HEK293 (cell line): ENCODE measurements around the gene CDH22.

ENCODE experiments used
- KLF10 ChIP-seq: fragments of 450-650 bp; IDR thresholded peaks from 2 replicates; pipeline ENCODE4 v1.5.1; 2018; ENCODE audit warnings: missing biosample characterization, mild to moderate bottlenecking, missing genetic modification characterization
- TCF7L2 ChIP-seq: IDR thresholded peaks from 2 replicates; pipeline ENCODE4 v1.6.1; 2011; ENCODE audit warnings: low read depth, mild to moderate bottlenecking, inconsistent platforms, low read length, moderate library complexity, borderline replicate concordance
- ZNF274 ChIP-seq, 2 experiments: fragments of 200-500 bp in 1 of 2; fragments of 450-650 bp in 1 of 2; sonication (Bioruptor generic) in 1 of 2; formaldehyde crosslinking in 1 of 2; IDR thresholded peaks; 2 replicates each; pipeline versions ENCODE4 v1.5.1 to v1.6.1; 2014 to 2016; ENCODE audit warnings: borderline replicate concordance in 1 of 2, inconsistent platforms in 1 of 2, low read length in 1 of 2, missing biosample characterization in 1 of 2, missing genetic modification characterization in 1 of 2
- TF ChIP-seq, protein P1 (sequence below): fragments of 450-650 bp; formaldehyde crosslinking; IDR thresholded peaks from 2 replicates; pipeline ENCODE4 v1.5.1; 2016; ENCODE audit warnings: missing biosample characterization, missing genetic modification characterization

DNA sequence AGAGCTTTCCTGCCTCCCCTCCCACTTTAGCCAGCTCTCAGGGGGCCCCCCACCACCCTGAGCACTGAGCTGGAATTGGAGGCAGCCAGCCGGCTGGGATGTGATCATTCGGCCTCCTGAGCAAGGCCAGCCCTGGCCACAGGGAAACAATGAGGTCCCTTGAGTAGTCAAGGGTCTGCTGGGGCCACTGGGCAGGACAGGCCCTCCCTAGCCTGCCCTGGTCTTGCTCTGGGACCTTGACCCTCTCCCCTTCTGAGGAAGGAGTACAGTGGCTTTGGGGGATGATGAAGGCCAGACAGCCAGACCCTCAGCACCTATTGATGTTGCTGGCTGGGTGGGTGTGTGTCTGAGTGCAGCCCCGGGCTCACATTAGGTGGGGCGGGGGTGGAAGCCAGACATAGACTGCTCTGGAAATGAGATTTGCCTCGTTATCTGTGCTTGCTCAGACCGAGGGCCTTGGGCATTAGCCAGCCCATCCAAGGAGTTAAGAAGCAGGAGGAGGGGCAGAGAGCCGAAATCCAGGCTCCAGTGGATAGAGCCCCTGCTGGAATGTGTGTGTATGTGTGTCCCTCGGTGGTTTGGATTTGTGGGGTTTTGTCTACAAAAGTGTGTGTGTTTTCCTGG lies 168.9 kb downstream of the CDH22 start:
- TF ChIP-seq KLF10 (tag by site-specific recombination) (no peak), ZNF274 (IDR thresholded peaks at IDR 0.05; ENCODE audit: low read length) (no peak), ZNF274 (tag by site-specific recombination; IDR thresholded peaks at IDR 0.05; ENCODE audit: borderline replicate concordance) (no peak), TCF7L2 (no peak)
- TF ChIP-seq, protein P1, sequence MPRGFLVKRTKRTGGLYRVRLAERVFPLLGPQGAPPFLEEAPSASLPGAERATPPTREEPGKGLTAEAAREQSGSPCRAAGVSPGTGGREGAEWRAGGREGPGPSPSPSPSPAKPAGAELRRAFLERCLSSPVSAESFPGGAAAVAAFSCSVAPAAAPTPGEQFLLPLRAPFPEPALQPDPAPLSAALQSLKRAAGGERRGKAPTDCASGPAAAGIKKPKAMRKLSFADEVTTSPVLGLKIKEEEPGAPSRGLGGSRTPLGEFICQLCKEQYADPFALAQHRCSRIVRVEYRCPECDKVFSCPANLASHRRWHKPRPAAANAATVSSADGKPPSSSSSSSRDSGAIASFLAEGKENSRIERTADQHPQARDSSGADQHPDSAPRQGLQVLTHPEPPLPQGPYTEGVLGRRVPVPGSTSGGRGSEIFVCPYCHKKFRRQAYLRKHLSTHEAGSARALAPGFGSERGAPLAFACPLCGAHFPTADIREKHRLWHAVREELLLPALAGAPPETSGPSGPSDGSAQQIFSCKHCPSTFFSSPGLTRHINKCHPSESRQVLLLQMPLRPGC (tag by site-specific recombination): no peak
